HG03108 (cell line): Measurements from ENCODE around the gene CRYGD.
"Not testable (repeated sequence)": the region's sequence is repeated elsewhere in the genome, so short reads cannot be mapped to it uniquely, and the experiment has no call there.

Source experiments
- ATAC-seq: cut with Tn5 transposase; IDR thresholded peaks from one replicate; pipeline ENCODE4 v1.9.1; 2021; ENCODE audit warnings: moderate library complexity; ENCODE audit not compliant: unreplicated experiment

CRYGD gene

DNA sequence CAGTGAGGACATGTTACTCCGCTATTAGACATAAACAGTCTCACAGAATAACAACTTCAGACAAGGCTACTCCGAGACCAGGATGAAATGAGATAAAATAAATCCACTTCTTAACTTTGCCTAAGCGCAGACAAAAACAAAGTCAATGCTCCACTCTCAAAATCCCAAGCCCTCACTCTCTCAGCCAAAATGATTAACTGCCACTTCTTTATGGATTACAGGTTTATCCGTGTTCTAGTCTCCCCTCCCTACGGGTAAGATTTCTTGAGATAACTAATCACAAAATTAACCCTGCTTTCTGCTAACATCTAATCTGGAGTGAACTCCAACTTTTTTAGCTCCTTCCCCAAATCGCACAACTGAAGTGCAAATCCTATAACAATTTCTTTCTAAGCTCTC is 6.4 kb upstream of the CRYGD start:
- no peak for ATAC-seq

GRCh38 chr2:208129744-208130711 is 5.7 kb upstream of the CRYGD start, which contains the start of gene CRYGC:
Gene CRYGC, minus strand, starts transcription at chr2:208129828. Its CDS starts 36 bp downstream, at chr2:208129792.
- ATAC-seq: no peak

DNA sequence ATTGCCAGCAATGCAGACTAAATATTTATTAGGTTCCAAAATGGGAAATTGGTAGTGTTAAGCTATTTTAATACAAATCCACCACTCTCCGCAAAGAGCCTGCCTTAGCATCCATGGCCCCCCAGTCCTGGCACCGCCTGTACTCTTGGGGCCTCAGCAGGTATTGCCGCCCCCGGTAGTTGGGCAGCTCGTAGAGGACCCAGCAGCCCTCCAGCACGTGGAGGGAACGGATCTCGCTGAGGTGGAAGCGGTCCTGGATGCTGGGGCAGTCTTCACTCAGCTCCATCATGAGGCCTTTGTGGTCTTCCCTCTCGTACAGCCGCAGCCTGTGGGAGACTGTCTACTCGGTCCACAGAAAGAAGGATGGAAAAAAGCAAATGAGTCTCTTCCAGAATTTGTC is 3.8 kb upstream of the CRYGD start:
- no peak for ATAC-seq

GRCh38 chr2:208127090-208127489 is 2.8 kb upstream of the CRYGD start:
- ATAC-seq: no peak

GRCh38 chr2:208125251-208125650 is 927 bp upstream of the CRYGD start:
- ATAC-seq: no peak

- ATAC-seq: no peak
Observed at GRCh38 chr2:208122248-208122647, 2.1 kb downstream of the CRYGD start.

DNA sequence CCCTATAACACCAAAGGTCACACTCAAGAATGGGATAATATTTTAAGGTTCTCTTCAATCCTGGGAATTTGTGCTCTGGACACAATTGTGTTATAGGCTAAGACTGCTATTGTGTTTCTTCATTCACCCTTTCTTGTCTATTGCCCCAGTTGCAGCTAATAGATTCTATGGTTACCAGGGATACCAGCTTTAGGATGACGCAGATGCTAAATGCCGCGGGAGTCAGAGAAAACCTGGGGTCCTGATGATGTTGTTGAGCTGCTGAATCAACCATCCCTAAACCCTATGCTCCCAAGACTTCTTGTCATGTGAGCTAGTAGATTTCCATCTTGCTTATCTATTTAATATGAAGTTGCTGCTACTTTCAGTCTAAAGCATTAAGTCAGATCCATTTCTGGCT is 5.4 kb downstream of the CRYGD start:
- no peak for ATAC-seq

DNA sequence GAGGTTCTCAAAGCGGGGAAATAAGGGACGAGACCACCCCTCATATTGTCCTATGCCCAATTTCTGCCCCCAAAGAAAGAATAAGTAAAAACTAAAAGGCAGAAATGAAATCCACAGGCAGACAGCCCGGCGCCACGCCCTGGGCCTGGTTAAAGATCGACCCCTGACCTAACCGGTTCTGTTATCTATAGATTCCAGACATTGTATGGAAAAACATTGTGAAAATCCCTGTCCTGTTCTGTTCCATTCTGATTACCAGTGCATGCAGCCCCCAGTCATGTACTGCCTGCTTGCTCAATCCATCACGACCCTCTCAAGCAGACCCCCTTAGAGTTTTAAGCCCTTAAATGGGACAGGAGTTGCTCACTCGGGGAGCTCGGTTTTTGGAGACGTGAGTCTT is 6.9 kb downstream of the CRYGD start:
- ATAC-seq: not testable (repeated sequence)

GRCh38 chr2:208112969-208113368 is 11.4 kb downstream of the CRYGD start:
- ATAC-seq: no peak

DNA sequence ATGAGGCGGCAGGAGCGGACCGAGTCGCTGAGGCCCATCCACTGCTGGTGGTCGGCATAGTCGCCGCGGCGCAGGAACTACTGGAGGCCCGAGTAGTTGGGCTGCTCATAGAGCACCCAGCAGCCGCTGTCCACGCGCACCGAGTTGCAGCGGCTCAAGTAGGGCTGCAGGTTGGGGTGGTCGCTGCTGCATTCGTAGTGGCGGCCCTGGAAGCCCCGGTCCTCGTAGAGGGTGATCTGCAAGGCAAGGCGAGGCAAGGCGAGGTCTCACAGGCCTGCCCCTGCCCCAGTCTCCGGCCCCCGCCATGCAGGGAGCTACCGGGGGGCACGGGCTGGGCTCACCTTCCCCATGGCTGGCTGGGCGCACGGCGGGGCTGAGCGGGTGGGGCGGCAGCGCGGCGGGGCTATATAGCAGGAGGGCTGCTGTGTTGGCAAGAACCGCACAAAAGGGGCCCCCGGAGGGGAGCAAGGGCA is 12.0 kb downstream of the CRYGD start:
- not testable (repeated sequence) for ATAC-seq

DNA sequence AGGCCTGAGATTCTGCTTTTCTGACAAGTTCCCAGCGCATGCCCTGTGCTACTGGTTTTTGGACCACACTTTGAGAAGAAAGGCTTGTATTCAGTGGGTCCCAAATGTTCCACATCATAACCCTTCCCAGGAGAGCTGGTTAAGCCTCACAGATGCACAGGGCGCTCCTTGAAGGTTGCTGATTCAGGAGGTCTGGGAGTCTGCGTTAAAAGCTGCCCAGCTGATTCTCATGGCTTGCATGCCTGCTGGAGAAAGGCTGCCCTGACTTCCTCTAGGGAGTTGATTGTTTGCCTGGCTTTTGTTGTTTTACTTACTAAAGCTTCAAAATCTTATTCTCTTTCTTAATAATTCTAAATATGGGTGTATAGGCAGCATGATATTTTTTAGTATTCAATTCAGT is 20.7 kb downstream of the CRYGD start:
- no peak for ATAC-seq

- ATAC-seq: no peak
Observed at GRCh38 chr2:208101716-208102631, 22.4 kb downstream of the CRYGD start.

DNA sequence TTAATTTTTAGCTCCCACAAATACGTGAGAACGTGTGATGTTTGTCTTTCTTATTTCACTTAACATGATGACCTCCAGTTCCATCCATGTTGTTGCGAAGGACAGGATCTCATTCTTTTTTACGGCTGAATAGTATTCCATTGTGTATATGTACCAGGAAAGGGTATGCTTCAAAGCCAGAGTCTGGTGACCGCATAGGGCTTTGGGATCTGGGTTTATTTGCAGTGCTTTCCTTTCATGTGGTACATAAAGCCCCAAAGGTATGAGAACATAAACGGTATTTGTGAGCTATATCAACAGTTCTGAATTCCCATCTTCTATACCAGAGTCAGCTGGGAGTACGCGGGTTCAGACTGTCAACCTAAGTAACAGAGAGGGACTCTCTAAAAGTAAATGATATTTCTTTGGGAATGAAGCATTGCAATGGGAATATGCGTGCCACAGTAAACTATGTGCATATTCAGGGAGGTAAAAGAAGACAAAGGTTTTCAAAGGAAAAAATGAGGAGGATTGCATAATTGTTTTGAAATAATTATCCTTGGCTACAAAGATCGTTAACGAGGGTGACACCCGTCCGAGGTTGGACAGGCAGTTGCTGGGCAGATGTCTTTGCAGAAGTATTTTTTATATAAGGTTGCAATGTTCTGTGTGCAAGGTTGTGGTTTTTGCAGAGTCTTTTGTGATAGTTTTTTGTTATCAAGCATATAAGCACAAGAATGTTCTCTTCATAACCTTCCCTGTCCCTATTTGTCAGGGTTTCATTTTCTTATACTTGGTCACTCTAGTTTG is 24.4 kb downstream of the CRYGD start:
- ATAC-seq: no peak

DNA sequence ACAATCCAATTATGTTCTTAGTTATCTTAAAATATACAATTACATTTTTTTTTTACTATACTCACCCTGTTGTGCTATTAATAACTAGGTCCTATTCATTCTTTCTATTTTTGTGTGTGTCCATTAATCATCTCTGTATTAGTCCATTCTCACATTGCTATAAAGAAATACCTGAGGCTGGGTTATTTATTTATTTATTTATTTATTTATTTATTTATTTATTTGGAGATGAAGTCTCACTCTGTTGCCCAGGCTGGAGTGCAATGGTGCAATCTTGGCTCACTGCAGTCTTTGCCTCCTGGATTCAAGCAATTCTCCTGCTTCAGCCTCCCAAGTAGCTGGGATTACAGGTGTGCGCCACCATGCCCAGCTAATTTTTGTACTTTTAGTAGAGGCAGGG is 25.6 kb downstream of the CRYGD start:
- not testable (repeated sequence) for ATAC-seq

- no peak for ATAC-seq
Observed at GRCh38 chr2:208098267-208098666, 26.1 kb downstream of the CRYGD start.

DNA sequence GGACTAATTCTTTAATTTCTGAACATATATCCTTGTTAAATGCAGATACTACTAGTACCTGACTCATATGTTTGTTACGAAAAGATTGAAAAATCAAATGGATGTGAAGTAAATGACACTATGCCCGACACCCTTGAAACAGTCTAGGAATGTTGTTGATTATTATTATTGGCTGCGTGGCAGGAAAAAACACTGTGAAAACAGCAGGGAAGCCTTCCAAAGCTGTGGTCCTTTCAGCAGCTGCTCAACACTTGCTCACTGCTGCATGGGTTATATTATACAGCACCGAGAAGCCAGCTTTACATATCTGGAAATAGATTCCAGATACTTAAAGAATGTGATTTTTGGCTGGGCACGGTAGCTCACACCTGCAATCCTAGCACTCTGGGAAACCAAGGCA is 26.5 kb downstream of the CRYGD start:
- ATAC-seq: no peak

DNA sequence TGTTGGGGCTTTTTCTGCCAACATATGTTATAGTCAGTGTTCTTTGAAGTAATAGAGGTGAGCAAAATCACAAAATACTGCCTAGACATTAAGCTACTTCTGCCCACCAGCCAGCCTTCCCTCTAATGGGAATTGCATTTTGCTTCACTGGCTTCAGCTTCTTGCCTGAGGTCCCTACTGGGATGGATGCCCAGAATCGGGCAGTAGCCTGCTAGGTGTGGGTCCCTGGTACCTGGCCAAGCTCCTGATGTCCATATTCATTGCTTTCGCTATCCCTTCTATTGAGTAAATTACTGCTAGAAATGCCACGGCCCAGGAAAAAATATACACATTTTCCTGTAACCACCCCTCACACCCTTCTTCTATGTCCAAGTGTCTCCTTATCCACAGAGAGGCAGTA is 27.0 kb downstream of the CRYGD start:
- no peak for ATAC-seq

DNA sequence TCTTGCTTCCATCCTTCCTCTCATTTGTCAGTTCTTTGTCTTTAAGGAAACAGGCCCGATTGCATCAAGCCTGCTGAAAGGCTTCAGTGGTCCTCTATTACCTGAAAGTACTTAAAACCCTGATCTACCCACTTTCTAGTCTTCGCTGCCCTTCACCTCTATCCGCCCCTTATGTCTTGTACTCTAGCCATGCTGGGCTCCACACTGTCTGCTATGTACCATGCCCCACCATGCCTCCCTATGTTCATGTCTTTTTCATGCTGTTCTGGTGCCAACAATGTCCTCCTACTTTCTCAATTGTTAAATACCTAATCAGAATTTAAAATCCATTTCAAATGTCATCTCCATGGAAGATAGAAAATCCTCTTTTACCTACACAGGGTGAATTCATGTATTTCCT is 28.2 kb downstream of the CRYGD start:
- ATAC-seq: no peak

- ATAC-seq: no peak
Observed at GRCh38 chr2:208093128-208093527, 31.2 kb downstream of the CRYGD start.

GRCh38 chr2:208092093-208092832 is 32.1 kb downstream of the CRYGD start:
- no peak for ATAC-seq
